ENCODE measurements around the gene CST7.
"Not testable (repeated sequence)": the region's sequence is repeated elsewhere in the genome, so short reads cannot be mapped to it uniquely, and the experiment has no call there.

The CST7 gene

GRCh38 chr20:24929867-24930723, 19.0 kb upstream of the CST7 start:
- DNase-seq, result not testable (repeated sequence)

- not testable (repeated sequence) for DNase-seq
Measured at GRCh38 chr20:24930724-24931688, 18.1 kb upstream of the CST7 start.

GRCh38 chr20:24931893-24932292, 17.2 kb upstream of the CST7 start:
- DNase-seq, result not testable (repeated sequence)

GRCh38 chr20:24933266-24933908, 15.7 kb upstream of the CST7 start:
- DNase-seq, result no peak

DNA sequence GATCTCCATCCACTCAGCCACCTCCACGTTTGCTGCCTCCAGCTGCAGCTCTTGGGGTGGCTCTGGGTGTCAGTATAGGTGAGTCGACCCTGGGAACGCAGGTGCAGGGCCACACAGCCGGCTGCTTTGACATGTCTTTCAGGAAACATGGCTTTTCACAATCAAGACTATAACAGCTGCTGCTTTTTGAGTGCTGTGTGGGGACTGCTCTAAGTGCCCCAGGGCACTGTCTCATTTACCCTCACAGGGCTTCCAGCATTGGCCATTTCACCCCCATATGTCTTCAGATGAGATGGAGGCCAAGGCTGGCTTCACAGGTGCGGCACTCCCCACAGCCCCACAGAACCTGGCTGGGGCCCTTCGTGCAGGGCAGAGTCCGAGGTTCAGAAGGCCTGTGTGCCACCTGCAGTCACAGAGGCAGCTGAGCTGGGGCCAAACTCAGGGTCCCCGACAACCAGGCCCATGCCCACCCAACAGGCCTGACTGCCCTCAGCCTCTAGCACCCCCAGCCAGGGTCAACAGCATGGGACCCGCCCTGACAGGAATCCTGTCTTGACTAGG, 14.9 kb upstream of the CST7 start:
- no peak for DNase-seq

- DNase-seq, result no peak
Measured at GRCh38 chr20:24934716-24935115, 14.4 kb upstream of the CST7 start.

DNA sequence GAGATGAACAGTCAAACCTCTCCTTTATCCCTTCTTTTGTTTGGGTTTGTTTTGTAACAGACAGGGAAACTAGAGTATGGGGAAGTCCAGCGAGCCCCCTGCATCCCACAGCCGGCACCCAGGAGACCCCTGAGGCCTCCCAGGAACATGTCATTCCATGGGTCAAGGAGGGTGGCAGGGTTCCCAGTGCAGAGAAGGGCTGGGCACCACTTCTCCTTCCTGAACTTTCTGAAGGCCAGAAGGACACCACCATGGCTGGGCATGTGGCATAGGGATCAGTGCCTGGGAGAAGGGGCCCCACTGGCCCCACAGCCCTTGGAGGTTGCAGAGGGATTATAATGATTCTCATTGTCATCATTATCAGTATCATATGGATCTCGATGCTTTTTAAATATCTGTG, 13.9 kb upstream of the CST7 start:
- no peak for DNase-seq

- DNase-seq, result no peak
Measured at GRCh38 chr20:24935766-24936525, 13.1 kb upstream of the CST7 start.

DNA sequence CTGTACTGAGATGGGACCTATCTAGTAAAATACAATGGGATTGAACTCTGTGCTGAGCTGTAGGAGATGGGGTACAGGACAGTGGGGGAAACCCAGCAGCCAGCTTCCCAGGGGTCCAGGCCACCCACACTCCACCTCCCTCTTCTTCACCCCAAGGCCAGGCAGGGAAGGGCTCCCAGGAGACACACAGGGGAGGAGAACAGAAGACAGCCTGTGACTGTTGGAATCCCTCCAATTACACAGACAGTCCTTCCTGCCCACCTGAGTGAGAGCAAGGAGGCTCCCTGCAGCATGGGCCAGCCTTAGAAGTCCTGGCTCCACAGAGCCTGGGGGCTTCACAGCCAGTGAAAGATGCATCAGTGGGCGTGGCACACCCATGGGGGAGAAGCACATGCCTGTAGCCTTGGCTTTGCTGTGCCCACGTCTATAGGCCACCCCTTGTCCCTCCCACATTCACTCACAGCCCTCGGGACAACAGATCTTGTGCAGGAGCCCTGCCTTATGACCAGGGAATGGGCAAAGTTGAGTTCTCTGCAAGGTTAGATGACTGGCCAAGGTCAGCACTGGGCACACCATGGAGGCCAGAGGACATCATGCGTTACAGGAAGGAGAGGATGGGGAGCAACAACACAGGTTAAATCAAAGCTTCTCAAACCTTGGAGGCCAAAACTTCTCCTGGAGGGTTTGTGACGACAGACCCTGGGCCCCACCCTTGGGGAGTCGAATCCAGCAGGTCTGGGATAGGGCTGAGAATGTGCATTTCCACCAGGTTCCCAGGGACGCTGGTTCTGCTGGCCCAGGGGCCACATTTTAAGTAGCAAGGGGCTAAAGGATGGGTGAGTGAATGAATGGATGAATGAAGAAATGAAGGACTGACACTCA, 12.3 kb upstream of the CST7 start:
- DNase-seq, result no peak

DNA sequence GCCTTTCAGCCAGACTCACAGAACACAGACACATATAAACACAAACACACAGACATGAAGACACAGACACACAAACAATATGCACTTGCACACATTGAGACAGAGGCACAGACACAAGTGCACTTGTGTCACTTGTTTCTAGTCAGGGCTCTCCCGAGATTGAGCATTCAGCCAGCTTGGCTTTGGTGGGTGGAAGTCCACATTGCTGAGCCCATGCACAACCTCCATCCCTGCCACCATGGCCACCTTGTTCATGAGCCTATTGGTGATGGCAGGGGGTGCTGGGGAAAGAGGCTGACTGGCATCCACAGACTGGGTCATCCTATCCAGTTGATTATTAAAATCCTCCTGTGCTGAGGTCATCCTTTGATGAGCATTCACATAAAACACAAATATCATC, 11.5 kb upstream of the CST7 start:
- DNase-seq, result no peak

- no peak for DNase-seq
Measured at GRCh38 chr20:24938498-24938897, 10.6 kb upstream of the CST7 start.

GRCh38 chr20:24939036-24939435, 10.0 kb upstream of the CST7 start:
- no peak for DNase-seq

- DNase-seq, result no peak
Measured at GRCh38 chr20:24942679-24943078, 6.4 kb upstream of the CST7 start.

GRCh38 chr20:24943196-24943595, 5.9 kb upstream of the CST7 start:
- no peak for DNase-seq

DNA sequence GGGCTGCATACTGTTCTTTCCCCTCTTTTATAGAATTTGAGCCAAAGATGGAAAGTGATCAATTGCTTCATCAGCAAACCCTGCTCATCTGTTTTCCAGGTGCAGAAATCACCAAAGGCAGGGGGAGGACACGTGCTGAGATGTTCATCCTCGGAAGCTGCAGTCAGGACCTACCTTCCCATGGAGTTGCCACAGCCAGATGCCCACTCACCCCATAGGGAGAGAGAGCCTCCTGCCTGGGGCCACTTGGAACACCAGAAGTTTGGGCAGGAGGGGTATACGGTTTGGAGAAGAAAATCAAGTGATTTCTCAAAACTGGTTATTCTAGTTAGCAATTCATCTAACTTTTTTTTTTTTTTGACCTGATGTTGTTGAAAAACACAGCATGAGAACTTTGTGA, 5.3 kb upstream of the CST7 start:
- DNase-seq, result no peak

DNA sequence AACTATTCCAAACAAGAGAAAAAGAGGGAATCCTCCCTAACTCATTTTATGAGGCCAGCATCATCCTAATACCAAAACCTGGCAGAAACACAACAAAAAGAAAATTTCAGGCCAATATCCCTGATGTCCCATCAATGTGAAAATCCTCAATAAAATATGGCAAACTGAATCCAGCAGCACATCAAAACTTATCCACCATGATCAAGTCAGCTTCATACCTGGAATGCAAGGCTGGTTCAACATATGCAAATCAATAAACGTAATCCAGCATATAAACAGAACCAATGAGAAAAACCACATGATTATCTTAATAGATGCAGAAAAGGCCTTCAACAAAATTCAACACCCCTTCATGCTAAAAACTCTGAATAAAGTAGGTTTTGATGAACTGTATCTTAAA, 2.7 kb upstream of the CST7 start:
- not testable (repeated sequence) for DNase-seq

GRCh38 chr20:24948396-24948938, 602 bp upstream of the CST7 start:
- not testable (repeated sequence) for DNase-seq

DNA sequence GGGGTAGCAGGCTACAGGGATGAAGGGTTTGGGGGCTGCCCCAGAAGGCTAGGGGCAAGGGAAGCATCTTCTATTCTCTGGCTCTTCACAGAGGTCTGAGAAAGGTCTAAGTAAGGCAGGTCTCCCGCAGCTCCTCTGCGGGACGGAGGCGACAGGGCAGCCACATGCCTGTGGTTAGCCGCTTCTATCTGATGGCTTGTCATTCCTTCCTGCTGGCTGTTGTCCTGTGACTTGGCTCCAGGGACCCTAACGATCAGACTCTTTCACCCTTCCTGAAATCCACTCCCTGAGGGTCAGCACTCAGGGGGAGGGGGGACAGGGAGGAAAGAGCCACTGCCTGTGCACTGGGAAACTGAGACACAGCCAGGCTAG, 673 bp downstream of the CST7 start:
- peak; percentile 34 for DNase-seq

DNA sequence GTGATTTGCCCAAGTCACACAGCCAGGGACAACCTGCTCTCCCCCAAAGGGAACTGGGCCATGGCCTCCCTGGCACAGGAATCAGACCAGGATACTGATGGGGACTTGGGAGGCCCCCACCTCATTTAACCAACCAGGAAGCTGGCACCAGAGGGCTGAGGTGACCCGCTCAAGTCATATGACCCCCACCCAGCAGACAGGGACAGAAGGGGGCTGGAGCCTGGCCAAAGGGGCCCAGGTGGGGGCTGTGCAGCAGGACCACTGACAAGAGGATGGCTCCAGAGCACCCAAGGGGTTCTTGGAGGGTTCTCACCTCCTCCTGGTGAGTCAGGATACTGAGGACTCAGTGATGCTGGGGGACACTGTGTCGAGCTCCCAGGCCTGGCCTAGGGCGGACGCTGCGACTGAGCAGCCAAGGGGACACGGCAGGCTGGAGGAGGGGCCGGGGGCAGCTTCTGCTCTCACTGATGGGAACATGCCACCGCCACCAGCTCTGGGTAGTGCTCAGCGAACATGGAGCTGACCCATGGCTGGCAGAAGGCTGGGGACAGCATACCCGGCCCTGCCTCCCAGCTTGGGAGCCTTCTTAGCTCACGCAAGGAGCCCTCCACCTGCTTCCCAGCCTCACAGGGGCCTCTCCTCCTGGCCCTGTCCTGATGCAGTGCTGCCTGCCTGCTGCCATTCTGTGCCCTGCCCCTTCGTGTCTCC, 1.2 kb downstream of the CST7 start:
- DNase-seq, result no peak
